CD4-positive, alpha-beta T cell treated with Interleukin-4 for 4 hours (primary cell): ENCODE measurements around the gene GPR26.
"Not testable (repeated sequence)": the region's sequence is repeated elsewhere in the genome, so short reads cannot be mapped to it uniquely, and the experiment has no call there.

ENCODE experiments used
- DNase-seq: peaks from one replicate; pipeline ENCODE4 v3.0.0-alpha.2; 2020

GPR26 gene

DNA sequence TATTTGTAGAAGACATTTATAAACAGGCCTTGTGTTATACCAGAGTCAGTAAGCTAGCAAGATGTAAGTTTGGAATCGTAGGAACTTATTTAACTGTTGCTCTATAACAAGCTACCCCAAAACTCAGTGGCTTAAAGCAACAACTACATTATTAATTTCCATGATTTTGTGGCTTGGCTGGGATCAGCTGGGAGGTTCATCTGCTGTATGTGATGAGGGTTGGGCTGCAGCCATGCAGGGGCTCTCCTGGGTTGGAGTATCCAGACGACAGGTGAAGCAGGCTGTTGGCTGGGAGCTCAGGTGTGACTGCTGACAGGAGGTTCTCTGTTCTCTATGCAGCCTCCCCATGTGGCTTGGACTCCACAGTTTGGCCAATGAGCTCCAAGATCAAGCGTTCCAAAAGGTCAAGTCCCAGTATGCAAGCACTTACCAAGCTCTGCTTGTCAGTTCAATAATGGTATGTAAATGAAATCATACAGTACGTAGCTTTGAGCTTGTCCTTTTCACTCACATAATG is 52.4 kb downstream of the GPR26 start:
- no peak for DNase-seq

DNA sequence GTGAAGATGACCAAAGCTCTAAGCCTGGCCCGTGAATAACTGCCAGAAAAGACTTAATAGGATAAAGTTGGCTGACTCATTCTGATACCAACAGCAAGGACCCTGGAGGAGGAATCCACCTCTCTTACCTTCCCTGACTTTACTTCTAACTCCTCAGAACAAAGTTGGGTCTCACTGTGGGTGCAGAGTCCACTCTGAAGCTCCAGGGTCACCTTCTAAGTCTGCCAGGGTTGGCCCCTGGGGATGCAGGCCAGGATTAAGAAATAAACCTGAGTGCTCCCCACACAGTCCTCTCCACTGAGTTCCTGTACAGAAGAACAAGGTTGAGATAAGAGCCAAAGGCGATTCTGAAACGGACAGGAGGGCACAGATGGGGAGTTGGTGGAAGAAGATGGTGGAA is 54.4 kb downstream of the GPR26 start:
- DNase-seq: no peak

DNA sequence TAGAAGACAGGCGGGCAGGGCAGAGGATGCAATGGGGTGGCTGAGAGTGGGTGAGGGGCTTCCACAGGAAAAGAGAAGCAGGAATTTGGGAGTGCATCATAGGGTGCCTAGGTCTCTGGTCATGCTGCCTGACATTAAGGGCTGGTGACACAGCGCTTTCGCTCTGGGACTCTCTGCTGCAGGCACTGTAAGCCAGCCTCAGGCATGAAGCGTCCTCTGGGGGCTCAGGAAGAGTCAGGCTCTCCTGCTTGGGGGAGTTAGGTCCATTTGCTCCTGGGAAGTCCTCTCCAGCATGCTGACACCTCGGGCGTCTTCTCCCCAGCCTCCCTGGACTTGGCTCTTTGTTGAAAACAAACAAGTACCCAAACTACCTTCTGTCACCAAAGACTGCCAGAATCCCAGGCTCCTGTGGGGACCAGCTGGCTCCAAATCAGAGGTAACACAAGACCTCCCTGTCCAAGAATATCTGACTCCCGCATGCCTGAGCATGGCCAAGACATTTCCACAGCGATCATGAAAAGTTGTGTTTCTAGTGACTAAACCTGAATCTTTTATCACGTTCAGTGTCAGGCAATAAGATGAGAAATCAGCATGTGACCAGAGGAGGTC is 55.4 kb downstream of the GPR26 start:
- DNase-seq: no peak

DNA sequence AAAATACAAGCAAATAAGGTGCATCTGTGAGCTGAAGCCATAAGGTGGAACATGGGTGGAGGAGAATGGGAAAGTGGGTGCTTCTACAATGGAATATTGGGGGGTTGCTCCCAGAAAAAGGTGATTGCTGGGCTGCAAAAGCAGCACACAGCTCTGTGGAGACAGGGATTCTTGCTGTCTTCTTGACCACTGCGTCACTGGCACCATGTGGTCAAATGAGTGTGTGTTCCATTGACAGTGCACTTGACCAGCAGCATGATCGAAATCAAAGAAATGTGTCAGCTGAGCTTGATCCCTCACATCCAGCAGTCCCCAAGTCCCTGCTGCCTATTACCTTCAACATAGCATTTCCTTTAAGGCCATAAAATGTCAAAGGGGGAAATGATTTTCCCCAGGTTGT is 56.2 kb downstream of the GPR26 start:
- DNase-seq: no peak

DNA sequence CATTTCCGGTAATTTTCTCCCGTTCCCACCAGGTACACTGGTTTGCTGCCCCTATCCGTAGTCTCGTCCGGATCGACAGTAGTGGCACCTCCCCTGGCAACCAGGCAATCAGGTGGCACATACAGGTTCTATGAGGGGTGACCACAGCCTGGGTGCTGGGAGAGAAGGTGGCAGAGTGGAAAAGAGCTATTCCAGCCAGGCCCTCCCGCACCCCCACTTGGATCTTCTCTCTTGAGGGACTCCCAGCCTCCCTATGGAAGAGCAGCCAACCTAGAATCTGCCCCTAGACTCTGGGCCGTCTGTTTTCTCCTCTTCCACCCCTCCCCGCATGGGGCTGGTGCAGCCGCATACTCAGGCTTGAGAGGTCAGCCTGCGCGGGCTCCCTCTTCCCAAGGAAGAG is 58.6 kb downstream of the GPR26 start:
- no peak for DNase-seq

DNA sequence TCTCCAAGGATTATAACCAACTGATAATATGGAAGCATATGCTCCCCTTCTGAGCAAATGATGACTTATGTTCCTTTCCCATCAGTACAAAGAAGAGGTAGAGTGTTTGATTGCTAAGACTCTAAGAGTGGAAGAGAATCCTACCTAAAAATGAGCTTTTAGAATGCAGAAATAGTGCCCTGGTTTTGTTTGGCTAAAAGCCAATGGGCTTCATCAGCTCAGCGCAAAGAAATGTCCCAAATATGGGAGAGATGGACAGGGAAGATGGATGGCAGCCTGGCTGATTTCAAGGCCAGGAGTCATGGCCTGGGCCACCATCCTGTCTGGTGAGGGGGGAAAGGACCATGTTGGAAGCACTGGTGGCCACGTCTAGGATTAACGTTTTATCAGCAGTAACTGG is 60.2 kb downstream of the GPR26 start:
- DNase-seq: no peak

DNA sequence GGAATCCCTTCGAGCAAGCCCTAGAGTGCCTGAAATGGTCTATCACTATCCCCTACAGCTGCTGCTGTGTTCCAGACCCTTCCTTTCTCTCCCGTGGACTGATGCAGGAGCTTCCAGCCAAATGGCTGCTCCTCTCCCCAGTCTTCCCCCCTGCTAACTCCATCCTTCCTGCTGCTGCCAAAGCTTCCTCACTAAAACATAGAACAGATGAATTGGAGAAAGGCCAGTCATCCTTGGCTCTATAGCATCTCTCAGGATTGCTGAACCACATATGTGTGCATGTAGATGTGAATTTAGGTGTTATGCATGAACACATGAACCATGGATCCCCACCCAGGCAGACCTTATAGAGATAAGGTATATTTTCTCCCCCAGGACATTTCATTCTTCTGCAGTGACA is 60.7 kb downstream of the GPR26 start:
- DNase-seq: no peak

DNA sequence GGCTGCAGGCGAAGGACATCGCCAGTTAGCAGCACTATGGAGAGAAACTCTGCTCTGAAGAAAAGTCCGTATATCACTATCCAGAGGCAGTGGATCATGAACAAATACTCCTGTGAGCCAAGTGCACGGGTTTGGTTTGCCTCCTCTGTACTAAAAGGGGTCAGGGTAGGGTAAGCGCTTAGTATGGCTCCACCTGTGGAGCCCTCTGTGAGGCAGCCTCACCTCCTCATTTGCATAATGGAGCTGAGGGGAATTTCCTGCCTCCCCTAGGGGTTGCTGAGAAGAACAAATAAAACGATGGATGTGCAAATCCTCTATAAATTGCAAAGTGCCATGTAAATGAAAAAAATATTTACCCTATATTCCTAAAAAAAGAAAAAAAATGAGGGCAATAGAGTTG is 63.4 kb downstream of the GPR26 start:
- no peak for DNase-seq

DNA sequence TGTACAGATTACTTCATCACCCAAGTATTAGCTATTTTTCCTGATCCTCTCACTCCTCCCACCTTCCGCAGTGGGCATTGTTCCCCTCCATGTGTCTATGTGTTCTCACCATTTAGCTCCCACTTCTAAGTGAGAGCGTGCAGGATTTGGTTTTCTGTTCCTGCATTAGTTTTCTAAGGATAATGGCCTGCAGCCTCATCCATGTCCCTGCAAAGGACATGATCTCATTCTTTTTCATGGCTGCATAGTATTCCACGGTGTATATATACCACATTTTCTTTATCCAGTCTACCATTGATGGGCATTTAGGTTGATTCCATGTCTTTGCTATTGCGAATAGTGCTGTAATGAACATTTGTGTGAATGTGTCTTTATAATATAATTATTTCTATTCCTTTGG is 70.8 kb downstream of the GPR26 start:
- not testable (repeated sequence) for DNase-seq

DNA sequence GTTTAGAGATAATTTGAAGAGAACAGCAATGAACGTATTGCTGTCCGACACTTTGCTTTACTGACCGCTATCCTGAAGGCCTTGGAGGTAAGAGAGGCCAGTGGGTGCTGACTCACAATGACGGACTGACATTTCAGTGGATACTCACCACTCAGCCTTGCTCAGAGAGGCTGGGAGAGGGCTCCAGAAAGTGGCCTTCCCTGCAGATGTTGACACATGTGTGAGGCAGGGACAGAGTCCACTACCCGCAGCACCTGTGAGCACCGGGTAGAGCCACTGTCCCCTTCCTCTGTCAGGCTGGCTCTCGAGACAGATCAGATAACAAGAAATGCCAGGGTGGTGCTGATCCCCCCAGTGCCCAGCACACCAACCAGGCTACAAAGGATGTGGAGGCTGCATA is 75.0 kb downstream of the GPR26 start:
- no peak for DNase-seq

DNA sequence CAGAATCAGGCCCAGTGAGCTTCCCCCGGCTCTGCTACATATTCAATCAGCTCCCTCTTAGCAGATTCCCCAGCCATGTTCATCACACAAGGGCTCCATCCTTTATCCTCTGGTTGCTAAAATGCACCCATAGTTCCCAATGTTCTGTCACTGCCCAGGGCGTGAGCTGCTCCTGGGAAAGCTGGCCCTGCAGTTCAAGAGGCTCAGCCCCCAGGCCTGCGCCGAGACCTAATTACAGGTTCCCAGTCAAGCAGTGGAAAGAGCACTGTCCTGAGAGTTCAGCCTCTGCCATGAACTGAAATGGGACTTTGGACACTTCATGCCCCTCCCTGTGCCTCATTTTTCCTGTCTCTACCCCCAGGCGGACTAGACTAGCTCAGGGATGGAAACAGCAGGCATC is 75.6 kb downstream of the GPR26 start:
- no peak for DNase-seq

DNA sequence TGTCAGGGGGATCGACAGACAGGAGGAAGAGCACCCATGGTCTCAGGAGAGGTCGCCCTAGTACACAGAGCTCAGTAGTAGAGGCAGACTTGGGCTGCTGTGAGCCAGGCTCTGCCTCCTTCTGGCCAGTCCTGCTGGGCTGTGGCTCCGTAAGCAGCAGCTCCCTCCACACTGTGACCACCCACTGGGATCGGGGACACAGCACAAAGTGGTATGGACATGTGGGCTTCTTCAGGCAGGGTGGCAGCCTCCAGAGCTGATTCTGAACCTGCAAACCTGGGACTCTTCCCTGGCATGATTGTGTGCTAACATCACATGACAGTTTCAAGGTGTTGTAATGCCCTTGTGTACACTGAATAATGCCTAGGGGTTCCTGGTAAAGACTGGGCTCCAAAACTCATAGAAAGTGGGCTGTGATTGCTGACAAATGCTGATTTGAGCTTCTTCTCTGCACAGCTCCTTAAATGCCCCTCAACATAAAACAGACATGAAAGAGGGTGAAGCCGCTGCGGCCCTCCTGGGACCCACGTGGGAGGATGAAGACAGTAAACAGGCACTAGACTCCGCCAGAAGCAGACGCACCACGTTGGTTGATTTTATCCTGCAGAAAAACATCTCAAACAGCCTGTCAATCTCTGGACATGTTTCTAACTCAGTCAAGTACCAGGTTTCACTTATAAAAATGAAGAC is 76.7 kb downstream of the GPR26 start:
- DNase-seq: no peak

DNA sequence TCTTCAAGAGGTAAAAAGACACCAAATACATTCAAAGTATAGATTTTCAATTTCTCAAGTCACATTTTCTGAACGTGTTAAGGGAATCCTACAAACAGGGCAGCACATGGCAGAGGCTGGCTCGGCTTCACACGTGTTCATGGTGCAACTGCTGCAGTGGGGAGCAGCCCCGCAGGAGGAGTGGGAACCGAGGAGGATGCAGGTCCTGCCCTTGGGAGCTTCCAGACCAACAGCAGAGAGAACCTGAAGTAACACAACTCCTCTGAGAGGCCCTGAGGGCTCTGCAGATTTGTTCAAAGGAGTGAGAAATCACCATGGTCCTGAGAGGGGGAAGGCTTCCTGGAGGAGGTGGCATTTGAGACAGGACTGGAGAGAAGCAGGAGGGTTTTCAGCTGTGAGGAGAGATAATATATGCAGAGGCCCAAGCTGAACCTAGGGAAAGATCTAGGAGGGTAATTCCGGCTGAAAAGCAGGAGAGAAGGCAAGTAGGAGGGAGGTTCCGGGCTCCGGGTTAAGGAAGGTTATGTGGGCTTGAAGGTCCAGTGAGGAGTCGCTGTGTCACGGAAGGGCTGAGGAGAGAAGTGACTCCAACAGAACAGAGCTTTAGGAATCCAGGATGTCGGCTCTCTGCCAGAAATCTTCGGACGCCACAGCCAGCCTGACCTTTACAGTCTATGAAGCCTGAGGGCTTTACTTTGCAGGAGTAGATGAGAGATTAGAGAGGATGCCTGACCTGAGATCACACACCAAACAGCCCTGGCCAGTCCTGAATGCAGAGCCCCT is 77.5 kb downstream of the GPR26 start:
- no peak for DNase-seq

DNA sequence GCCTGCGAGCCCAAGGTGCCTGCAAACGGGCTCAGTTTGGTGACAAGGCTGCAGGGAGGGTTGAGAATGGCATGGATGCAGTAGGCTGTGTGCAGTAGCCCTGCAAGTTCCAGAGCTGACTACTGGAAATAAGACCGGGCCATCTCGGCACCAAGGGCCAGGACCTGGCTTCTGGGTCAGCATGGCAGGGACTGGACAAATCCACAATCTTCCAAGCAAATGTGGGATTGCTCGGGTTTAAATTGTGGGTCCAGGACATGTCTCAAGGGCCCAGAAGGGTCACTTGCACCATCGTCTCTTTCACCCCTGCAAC is 78.0 kb downstream of the GPR26 start:
- DNase-seq: no peak
